Kidney epithelial cell (primary cell): ENCODE data around the gene NDN. TPM values are rescaled to one million over a fixed set of nuclear protein-coding genes. Genes with fewer than 3 reads are reported as not detected.
"Not testable (repeated sequence)": the region's sequence is repeated elsewhere in the genome, so short reads cannot be mapped to it uniquely, and the experiment has no call there.

Experiments used
- DNase-seq: peaks from one replicate; pipeline ENCODE4 v3.0.0-alpha.2; 2010; ENCODE audit warnings: low read depth
- H3K27me3 ChIP-seq: 2 replicates; pipeline ENCODE4 v1.6.0; 2011; ENCODE audit warnings: low read length; ENCODE audit not compliant: control insufficient read depth, insufficient read depth
- H3K36me3 ChIP-seq: 2 replicates; pipeline ENCODE4 v1.5.1; 2011; ENCODE audit warnings: low read length; ENCODE audit not compliant: control insufficient read depth, insufficient read depth
- H3K4me3 ChIP-seq: 2 replicates; pipeline ENCODE4 v1.5.1; 2011; ENCODE audit warnings: low read depth, mild to moderate bottlenecking, control low read depth, low read length
- total RNA-seq: library from RNA; depleted of rRNA; stranded (reverse); fragments of >200 nt; gene quantifications from 2 replicates; pipeline ENCODE4 v1.2.3, GENCODE V29; 2015
- TF ChIP-seq, protein P1 (sequence below): IDR thresholded peaks from 2 replicates; pipeline ENCODE4 v1.5.1; 2011; ENCODE audit warnings: mild to moderate bottlenecking, moderate library complexity, low read length, control low read depth, inconsistent platforms; ENCODE audit not compliant: insufficient read depth, poor library complexity, severe bottlenecking

The NDN gene, protein sequence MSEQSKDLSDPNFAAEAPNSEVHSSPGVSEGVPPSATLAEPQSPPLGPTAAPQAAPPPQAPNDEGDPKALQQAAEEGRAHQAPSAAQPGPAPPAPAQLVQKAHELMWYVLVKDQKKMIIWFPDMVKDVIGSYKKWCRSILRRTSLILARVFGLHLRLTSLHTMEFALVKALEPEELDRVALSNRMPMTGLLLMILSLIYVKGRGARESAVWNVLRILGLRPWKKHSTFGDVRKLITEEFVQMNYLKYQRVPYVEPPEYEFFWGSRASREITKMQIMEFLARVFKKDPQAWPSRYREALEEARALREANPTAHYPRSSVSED
- 75.0 and 88.9 TPM in 2 replicates for total RNA-seq

DNA sequence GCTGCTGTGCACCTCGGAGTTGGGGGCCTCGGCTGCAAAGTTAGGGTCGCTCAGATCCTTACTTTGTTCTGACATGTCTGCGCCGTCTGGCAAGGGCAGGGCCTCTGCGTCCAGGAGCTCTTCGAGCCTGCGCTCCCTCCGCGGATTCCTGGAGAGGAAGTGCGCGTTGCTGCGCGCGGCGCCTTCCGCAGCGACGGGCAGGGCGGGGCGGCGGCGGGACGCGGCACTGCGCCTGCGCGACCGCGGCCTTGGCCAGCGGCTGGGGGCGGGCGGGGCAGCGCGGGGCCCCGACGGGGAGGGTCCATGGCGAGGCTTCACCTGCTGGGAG is at the start of gene NDN:
NDN (minus strand) TSS at position 163 of the 328 bp plus-strand sequence; CDS start at position 75, 88 bp downstream.
- TF ChIP-seq, protein P1, sequence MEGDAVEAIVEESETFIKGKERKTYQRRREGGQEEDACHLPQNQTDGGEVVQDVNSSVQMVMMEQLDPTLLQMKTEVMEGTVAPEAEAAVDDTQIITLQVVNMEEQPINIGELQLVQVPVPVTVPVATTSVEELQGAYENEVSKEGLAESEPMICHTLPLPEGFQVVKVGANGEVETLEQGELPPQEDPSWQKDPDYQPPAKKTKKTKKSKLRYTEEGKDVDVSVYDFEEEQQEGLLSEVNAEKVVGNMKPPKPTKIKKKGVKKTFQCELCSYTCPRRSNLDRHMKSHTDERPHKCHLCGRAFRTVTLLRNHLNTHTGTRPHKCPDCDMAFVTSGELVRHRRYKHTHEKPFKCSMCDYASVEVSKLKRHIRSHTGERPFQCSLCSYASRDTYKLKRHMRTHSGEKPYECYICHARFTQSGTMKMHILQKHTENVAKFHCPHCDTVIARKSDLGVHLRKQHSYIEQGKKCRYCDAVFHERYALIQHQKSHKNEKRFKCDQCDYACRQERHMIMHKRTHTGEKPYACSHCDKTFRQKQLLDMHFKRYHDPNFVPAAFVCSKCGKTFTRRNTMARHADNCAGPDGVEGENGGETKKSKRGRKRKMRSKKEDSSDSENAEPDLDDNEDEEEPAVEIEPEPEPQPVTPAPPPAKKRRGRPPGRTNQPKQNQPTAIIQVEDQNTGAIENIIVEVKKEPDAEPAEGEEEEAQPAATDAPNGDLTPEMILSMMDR = no peak
- Histone ChIP-seq H3K36me3 (no peaks in the 10 kb centered on the region), H3K4me3 (peak within 1 kb of the TSS; percentile 58), H3K27me3 (no peaks in the 10 kb centered on the region)
- no peak for DNase-seq

DNA sequence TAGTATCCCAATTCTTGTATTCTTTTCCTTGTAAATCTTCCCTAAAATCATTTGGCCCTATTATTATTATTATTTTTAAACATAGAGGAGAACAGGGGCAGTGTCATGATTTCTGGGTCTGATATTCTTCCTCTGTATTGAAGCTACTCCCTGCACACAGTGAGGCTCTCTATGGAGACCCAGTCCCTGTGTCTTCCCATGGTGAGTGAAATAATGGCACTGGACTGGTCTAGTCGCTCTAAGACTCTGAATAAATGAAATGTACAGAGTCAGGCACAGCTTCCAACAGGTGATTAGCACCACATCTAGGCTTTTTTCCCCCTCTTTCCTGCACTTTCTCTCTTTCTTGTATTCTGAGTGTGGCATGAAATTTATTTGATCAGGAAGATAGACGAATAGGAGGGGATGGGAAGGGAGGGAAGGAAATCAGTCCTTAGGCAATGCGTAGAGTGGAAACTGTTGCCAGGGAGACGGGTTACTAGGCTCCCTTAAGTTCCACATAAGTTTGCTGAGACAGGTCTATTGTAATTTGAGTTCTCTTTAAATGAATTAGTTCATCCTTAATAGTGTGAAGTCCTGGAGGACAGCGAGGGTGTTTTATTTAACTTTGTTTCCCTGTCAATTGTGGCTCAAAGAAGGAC is 49.0 kb upstream of the NDN start:
- H3K36me3 ChIP-seq = no peaks in the 10 kb centered on the region
- DNase-seq = no peak
- H3K27me3 ChIP-seq = no peaks in the 10 kb centered on the region
- H3K4me3 ChIP-seq = no peak overlapping the region
- TF ChIP-seq, protein P1 = no peak

DNA sequence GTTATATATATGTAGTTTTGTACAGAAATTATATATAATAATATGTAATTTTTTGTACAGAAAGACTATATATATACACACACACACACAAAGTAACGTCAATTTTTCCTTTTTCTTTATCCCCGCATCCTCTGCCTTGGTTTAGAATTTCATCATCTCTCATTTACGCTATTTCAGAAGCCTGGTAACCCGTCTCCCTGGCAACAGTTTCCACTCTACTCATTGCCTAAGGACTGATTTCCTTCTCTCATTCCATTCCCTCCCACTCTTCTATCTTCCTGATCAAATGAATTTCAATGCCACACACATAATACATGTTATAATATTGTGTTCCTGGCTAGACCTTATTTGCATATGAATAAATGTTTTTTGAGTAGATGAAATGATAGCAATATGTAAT is 47.8 kb upstream of the NDN start:
- TF ChIP-seq, protein P1 = no peak
- no peak for DNase-seq
- H3K4me3 ChIP-seq = no peak overlapping the region
- H3K27me3 ChIP-seq = no peaks in the 10 kb centered on the region
- H3K36me3 ChIP-seq = no peaks in the 10 kb centered on the region

DNA sequence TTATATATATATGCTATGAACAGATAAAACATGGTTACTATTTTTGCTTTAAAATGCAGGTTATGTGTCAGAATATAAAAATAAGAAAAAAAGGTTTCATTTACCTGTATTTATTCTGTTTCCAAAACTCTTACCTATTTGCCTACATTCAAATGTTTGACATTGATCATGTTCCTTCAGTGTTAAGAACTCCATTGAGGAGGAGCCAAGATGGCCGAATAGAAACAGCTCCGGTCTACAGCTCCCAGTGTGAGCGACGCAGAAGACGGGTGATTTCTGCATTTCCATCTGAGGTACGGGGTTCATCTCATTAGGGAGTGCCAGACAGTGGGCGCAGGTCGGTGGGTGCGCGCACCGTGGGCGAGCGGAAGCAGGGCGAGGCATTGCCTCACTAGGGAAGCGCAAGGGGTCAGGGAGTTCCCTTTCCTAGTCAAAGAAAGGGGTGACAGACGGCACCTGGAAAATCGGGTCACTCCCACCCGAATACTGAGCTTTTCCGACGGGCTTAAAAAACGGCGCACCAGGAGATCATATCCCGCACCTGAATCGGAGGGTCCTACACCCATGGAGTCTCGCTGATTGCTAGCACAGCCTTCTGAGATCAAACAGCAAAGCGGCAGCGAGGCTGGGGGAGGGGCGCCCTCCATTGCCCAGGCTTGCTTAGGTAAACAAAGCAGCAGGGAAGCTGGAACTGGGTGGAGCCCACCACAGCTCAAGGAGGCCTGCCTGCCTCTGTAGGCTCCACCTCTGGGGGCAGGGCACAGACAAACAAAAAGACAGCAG is 27.0 kb upstream of the NDN start:
- not testable (repeated sequence) for H3K27me3 ChIP-seq, H3K36me3 ChIP-seq, H3K4me3 ChIP-seq, DNase-seq

DNA sequence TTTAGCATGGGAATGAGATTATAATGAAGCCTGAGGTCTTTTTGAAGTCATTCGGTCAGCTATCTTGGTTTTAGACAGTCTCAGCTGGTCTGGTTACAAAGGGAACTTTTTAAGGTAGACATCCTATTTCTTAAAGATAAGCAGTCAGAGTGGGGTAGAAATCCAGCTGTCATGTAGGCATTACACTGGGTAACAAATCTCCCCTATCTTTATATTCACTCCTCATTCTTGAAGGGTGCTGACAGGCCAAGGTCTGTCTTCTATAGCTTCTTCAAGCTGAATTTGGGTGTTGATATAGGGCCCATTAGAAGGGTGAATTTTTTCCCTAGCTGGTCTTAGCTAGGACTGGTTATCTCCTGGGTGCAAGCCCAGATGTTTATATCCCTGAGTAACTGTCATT is 21.2 kb upstream of the NDN start:
- Histone ChIP-seq H3K36me3 (no peaks in the 10 kb centered on the region), H3K27me3 (no peaks in the 10 kb centered on the region), H3K4me3 (no peak overlapping the region)
- TF ChIP-seq, protein P1 = no peak
- DNase-seq = no peak

DNA sequence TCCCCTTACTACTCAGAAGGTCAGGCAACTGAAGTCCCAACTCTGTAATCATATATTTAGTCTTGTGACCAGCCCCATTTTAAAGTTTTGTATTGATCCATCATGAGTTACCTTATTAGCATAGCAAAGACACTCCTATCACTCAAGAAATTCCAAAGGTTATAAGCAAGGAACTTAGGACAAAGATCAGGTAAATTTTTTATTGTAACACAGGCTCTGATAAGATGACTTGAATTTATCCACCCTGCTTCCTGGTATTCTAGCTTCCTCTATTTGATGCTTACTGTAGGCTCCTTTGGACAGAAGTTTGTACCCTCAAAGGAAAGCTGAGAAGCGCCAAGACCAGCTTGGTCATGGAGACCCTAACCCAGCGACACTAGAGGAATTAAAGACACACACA is 8.2 kb upstream of the NDN start:
- Histone ChIP-seq H3K36me3 (no peaks in the 10 kb centered on the region), H3K27me3 (no peaks in the 10 kb centered on the region), H3K4me3 (no peak overlapping the region)
- TF ChIP-seq, protein P1 = no peak
- no peak for DNase-seq
